Left cardiac atrium (tissue), 4 donors: ENCODE measurements around the gene UGP2. TPM values are rescaled to one million over a fixed set of nuclear protein-coding genes. Genes with fewer than 3 reads are reported as not detected.

Source experiments
- ATAC-seq, 2 donors: fragments of 200-7000 bp; cut with Tn5 transposase; one replicate each; pipeline ENCODE4 v1.9.1; 2020; ENCODE audit warnings: mild to moderate bottlenecking in 2 of 2, moderate library complexity in 2 of 2
- DNase-seq: peaks from one replicate; pipeline ENCODE4 v3.0.0-alpha.2; 2020
- intact Hi-C, 2 donors: fragments of 100-400 bp; cut with DNase I; formaldehyde crosslinking; loops; one replicate each; pipeline versions ENCODE4 v1.14.1 to v1.15.1; 2022 to 2023
- total RNA-seq, 2 donors: library from RNA; stranded (reverse); fragmentation: NEBNext Ultra II Directional; extraction: Animal tissue kit (Norgen Biotek cat#: 25700); gene quantifications; one replicate each; pipeline ENCODE4 v1.2.1, GENCODE V29; 2021
- donor health status: DM: no; HTN: yes; CAD: no.
- donor health status: DM: no; HTN: yes; CAD: no; lungs with severe emphysema.
- donor health status: DM: yes; HTN: yes; CAD: no.
- donor health status: Dilated cardiomyopathy.

UGP2 gene
- total RNA-seq, 2 donors from 2014 or later, result 303 TPM

DNA sequence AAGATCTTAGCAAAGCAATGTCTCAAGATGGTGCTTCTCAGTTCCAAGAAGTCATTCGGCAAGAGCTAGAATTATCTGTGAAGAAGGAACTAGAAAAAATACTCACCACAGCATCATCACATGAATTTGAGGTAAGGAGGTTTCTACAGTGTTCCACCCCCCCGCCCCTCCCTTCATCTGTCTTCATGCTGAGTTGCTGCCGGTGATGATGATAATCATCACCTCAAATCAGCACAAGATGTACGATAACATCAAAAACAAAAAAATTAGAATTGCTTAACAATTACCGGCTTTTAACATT lies 14.6 kb downstream of the UGP2 start:
- DNase-seq, result no peak
- intact Hi-C loops, result no loop called here
- ATAC-seq, result no peak

DNA sequence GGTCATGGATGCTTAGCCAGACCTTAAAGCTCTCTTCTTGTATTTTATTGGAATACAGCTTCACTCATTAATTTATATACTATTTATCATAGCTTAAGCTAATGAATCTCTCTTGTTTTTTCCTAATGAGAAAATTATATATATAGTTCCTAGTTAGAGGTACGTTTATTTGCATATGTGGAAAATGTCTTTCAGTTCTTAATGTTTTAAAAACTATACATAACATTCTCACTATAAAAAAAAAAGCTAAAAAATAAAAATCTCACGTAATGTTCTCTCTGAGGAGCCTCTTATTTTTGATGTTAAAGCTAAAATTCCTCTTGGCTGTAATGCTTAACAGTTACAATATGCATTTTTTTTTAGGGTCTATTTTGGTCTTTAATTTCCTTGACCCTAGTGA lies 16.6 kb downstream of the UGP2 start:
- intact Hi-C loops, result no loop called here
- no peak for DNase-seq
- no peak for ATAC-seq

DNA sequence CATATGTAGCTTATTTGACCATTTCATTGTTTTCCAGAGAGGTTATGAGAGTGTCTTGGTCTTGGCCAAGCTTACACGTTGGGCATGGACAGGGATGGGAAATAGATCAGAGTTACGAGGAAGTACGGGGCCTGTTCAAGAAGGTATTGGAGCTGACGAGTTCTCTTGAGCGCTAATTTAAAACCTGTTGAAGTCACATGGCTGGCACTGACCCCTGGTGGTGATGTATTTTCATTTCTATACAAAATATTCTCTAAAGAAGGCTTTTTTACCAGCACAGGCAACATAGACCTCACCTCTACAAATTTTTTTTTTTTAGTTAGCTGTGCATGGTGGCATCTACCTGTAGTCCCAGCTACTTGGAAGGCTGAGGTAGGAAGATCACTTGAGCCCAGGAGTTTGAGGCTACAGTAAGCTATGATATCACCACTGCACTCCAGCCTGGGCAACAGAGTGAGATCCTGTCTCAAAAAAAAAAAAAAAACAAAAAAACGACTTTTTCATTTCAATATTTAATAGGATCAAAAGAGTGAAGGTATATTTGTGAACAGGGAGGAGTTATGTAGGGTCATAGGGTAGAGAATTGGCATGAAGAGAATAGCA lies 19.6 kb downstream of the UGP2 start:
- intact Hi-C loops, result loop anchor here (5.0 kb wide), 1 partner anchor 169 kb away; no protein-coding TSS in a partner anchor
- ATAC-seq, result peak; percentile 46 to 80
- peak; percentile 53 for DNase-seq

DNA sequence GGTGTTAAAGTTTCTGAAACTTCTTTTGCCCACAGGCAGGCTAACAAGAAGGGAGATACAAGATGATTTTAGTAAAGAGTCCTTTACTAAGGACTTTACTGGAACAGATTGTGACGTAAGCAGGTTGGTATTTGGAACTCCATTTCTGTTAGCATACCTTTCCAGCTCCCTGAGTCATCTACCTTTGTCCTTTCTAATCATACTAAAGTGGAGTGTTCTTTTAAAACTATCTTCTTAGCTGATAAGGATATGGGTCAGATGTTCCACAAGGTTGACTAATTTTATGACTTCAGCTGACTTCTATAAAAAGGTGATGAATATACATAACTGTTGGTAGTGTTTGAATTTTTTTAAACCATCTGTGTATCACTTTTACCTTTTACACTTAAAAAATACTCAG lies 21.1 kb downstream of the UGP2 start:
- ATAC-seq (peak in 1 of 2 donors; percentile 78), DNase-seq (no peak)
- intact Hi-C loops, result loop anchor here (5.0 kb wide), 1 partner anchor 171 kb away; no protein-coding TSS in a partner anchor

DNA sequence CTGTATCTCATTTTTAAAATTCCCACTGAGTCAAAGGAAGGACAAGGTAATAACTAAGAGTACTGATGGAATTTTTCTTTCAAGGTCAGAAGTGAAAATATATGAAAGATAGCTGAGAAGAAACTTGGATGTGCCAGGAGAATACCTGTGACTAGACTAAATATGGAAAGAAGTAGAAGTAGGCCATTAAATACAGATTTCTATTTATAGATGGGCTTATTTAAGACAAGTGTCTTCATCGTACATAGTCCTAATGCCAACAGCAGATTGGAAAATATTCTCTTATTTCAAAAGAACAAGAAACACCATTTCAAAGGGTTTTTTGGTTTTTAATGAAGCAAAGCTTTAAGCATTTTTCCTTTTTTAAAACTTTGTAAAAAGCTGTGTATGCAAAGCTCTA lies 22.0 kb downstream of the UGP2 start:
- ATAC-seq, result no peak
- intact Hi-C loops, result loop anchor here (5.0 kb wide), 1 partner anchor 171 kb away; no protein-coding TSS in a partner anchor
- DNase-seq, result no peak

DNA sequence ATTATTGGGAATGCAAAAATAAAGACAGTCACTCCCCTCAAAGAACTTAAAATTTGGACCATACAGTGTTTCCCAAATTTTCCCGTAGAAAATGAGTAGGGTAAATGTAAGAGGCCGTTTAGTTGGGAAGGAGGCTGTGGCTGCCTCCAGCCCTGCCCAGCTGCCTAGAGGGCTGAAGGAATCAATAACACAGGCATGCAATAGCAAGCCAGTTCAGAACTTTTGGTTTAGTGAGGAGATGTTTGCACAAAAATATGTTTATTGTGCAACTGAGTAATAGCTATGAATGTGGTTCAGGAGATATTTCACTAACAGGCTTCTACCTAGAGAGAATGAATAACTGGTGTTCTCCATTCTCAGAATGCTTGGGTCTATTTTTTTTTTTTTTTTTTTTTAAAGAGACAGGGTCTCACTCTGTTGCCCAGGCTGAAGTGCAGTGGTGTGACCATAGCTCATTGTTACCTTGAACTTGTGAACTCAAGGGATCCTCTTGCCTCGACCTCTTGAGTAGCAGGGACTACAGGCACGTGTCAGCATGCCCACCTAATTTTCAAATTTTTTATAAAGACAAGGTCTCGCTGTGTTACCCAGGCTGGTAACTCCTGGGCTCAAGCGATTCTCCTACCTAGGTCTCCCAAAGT lies 23.6 kb downstream of the UGP2 start:
- ATAC-seq, result no peak
- intact Hi-C loops, result no loop called here
- DNase-seq, result no peak

DNA sequence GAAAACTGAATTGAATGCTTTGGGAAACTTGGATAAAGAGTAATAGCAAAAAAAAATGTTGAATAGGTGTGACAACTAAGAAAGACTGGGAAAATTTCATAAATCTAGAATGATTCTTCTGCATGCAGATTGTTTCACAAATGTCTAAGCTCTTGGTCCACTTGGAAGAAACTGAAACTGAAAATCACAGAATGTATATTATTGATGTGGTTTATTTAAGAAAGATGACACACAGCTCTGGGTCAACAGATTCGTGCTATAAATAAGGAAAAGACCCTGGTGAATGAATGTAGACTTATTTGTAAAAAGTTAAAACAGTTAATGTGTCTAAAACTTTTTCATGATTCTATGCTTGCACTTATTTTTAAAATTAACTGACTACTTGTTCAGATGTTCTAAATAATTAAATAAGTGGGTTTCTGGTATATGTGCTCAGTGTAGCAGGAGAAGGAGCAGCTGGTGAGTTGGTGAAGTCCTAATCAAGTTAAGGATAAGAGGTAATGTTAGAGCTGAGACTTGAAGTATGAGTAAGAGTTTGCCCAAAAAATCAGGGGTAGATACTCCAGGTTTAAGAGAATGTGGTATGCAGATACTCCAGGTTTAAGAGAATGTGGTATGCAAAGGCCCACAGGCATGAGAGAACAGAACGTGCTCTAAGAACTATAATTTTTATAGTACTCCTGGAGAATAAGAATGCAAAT lies 24.5 kb downstream of the UGP2 start:
- intact Hi-C loops, result no loop called here
- ATAC-seq (no peak), DNase-seq (no peak)

DNA sequence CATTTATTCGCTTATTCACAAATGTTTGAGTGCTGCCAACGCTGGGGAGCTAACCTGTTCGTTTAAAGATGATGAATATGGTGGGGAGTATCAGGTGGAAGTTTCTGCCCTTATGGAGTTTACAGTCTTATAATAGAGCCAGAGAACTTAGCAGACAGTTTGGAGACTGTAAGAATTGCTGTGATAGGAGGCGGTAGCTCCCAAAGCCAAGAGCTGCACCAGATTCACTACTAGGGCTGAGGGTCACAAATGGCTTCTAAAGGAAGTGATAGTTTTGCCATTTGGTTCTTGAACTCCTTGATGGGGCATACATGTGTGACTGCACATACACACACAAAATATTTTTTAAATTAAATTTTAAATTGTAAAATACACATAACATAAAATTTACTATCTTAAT lies 29.0 kb downstream of the UGP2 start:
- intact Hi-C loops, result no loop called here
- ATAC-seq, result no peak
- no peak for DNase-seq

DNA sequence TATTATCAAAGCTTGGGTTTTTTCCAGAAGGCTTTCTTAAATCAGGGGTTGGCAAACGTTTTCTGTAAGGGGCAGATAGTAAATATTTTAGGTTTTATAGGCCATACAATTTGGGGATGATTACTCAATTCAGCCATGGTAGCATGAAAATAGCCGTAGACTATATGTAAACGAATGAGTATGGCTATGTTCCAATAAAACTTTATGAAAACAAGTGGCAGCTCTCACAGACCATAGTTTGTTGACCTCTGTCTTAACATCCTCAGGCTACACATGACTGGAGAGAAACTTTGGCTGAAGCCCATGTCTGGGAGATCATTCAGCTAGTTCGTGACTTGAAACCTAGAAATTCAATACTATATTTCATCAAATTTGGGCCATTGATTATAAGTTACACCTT lies 30.2 kb downstream of the UGP2 start:
- ATAC-seq (no peak), DNase-seq (no peak)
- intact Hi-C loops, result no loop called here

DNA sequence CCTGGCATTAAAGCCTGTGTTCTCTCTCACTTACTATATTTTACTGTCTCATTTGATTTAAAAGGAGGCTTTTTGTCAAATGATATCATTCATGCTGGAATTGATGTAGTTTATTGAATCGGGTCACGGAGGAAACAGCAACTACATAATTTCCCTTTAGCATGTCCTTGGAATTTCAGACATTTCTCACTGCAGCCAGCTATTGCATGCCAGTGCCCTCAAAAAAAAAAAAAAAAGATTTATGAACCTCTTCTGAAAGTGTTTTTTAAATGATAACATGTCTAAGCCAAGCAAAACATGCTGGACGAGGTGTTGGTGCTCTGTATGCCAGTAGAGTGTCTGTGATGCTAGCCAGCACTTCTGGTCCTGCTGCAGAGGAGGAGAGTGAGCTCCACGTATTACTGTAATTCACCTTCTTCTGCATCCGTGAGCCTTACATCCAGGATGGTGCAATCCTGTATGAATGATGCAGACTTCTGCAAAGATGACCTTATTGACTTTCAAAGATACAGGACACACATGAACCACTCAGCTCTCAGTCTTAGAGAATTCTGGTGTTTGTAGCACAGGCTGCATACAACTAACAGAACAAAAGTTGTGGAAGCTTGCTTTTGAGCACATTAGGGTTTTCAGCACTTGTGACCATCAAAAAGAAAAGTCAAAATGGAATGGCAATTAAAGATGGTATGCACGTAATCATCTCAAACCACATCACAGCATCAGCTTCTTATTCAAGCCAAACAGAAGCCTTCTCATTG lies 31.1 kb downstream of the UGP2 start:
- ATAC-seq, result peak; percentile 60 to 79
- intact Hi-C loops, result no loop called here
- no peak for DNase-seq

DNA sequence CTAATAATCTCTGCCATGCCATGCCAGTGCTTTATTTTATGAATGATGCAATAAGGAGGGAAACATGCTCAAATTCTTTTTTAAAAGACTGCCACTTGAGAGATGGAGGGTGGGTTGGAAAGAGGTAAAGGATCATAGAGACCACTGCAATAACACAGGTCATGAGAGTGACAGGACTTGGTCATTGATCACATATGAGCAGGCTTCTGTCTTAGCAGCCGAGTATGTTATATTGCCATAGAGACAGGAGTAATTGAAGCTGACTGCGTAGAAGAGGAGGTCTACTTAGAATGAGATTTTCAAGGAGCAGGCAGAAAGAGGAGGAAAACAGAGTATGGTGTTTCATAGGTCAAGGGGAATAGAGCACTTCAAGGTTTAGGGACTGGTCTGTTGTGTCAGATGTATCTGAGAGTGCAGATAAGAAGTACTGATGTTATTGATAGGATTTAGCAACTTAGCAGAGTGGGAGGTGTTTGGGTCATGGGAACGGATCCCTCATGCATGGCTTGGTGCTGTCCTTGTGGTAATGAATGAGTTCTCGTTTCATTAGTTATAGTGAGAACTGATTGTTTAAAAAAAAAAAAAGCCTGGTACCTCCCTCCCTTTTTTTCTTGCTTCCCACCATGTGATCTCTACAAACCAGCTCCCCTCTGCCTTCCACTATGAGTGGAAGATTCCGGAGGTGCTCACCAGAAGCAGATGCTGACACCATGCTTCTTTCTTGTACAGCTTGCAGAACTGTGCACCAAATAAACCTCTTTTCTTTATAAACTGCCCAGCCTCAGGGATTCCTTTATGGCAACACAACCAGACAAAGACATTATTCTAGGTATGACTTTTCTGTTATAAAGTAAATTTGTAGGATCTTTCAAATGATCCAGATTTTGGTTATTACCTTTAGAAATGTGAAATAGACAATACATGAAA lies 32.8 kb downstream of the UGP2 start:
- no peak for DNase-seq
- no peak for ATAC-seq
- intact Hi-C loops, result no loop called here

DNA sequence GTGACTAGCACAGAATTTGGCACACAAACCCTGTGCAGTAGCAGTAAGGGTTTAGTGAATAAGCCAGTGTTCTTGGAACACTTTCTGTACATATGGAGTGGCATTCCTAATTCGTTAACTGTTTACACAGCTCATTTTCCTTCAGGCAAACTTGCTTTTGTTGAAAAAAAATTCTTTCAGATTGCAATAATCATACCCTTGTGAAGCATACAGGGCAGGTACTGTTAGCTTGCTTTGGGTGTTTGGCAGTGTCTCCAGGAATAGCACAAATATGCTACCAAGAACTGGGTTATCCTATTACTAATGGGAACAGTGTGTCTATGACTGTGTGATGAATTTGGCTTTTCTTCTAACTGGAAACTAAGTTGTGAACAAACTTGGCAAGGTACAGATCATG lies 33.4 kb downstream of the UGP2 start:
- ATAC-seq (peak in 1 of 2 donors; percentile 39), DNase-seq (no peak)
- intact Hi-C loops, result no loop called here

DNA sequence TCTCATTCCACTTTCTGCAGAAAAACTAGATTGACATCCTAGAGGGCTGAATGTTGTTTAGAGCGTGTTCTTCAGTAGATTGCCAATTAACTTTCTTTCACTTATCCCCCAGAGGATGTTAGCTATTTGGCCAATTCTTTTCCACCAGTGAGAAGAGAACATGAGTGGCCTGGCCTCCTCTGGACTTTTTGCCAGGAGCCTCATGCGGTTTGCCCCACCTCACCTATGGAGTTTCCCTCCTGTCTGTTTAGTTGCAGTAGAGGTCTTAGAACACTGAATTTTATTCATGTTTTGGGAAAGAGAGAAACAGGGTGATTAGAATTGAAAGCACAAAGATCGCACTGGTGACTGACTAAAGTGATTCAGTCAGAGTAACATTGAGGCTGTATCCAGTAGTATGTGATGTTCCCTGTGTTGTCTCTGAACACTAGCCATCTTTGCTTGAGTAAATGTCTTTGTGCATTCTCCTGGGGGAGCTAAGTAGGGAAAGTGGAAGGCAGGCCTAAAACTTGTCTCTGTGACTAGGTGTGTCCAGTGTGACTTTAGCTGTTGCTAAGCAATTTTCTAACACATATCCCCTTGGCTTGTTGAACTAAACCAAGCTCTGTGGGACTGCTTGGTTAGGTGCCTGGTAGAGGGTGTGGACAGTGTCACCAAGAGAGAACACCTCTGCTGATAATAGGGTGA lies 34.0 kb downstream of the UGP2 start:
- intact Hi-C loops, result no loop called here
- no peak for DNase-seq
- ATAC-seq, result peak; percentile 25 to 55

DNA sequence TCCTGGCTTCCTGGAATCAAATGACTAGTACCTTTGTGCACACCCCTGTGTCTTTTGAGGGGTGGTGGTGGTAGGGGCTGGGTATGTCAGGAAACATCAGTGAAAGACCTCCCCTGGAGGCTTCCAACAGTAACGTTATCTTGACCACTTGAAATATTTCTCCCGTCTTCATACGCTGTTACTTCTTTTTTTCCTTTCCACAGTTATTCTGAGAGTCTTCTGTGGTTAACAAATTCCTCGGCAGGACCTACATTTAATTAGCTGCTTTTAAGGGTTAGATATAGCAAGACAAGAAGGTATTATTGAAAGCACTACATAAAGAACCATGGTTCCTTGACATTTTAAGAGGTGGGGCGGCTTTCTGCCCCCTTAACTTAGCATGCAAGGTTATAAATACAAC lies 34.6 kb downstream of the UGP2 start:
- intact Hi-C loops, result no loop called here
- DNase-seq (no peak), ATAC-seq (no peak)

DNA sequence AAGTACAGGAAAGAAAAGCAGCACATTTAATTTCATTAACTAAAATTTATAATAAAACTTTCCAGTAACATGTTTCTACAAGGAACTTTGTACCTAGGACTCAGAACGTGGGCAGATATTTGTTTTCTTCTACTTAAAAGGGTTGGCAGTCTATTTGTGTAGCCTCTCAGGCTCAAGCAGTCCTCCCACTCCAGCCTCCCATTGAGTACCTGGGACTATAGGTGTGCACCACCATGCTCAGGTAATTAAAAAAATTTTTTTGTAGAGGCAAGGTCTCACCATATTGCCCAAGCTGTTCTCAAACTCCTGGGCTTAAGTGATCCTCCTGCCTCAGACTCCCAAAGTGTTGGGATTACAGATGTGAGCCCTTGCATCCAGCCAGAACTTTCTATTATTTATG lies 36.8 kb downstream of the UGP2 start:
- ATAC-seq (no peak), DNase-seq (no peak)
- intact Hi-C loops, result no loop called here

DNA sequence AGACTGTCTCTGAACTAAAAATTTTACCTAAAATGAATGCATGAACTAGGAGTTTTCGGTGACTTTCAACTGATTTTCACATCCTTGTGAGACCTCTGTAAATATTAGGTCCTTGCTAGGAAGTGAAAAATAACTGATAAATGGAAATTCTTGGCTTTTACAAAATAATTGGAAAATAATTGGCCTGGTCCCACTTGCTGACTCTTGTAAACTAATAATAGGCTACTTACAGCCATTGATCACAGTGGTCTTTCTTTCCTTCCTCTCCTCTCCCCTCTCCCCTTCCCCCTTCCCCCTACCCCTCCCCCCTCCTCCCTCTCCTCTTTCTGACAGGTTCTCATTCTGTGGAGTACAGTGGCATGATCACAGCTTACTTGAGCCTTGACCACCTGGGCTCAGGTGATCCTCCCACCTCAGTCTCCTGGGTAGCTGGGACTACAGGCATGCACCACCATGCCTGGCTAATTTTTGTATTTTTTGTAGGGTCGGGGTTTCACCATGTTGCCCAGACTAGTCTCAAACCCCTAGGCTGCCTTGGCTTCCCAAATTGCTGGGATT lies 38.3 kb downstream of the UGP2 start:
- intact Hi-C loops, result no loop called here

DNA sequence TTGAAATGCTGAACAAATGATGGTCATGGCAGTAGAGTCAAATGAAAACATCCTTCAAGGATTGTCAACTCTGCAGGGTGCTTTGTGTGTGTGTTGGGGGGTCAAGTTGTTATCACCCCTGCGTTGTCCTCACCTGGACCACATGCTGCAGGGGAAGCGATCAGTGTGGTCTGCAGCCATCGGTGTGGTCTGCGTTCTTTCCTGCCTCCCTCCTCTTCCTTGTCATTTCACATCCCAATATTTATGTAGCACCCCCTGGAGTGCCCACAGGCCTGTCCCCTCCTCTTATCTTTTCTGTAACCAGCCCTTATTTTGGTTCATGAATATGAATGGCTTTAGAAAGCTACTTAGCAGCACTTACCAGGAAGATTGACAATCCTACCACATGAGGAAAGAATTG lies 38.9 kb downstream of the UGP2 start:
- DNase-seq (no peak), ATAC-seq (no peak)
- intact Hi-C loops, result no loop called here

More for the DNA sequence above, 38.3 kb downstream of the UGP2 start:
- no peak for DNase-seq
- no peak for ATAC-seq

DNA sequence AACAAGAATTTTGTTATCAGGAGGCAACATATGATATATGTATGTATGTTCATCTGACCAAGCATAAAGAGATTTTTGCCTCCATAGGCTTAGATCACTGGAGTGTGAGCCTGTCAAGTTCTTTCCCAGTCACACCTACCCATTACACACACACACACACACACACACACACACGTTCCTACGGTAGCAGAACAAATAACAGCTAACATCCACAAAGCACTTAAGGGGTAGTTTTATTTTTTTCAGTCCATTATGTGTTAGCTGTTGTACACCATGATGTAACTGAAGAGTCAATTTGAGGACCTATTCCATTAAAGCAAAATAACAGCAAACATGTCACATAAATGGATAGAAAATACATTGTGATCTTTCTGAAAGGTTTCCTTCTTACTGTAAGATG lies 39.5 kb downstream of the UGP2 start:
- no peak for ATAC-seq
- intact Hi-C loops, result no loop called here

More for the DNA sequence above, 39.5 kb downstream of the UGP2 start:
- no peak for DNase-seq
